Stimulated activated CD4-positive, alpha-beta T cell treated with anti-CD3 and anti-CD28 coated beads, Interleukin-4, amount 100 ng/mL, for 48 hours (primary cell): ENCODE measurements around the gene ATP10A.

Experiments
- DNase-seq, 2 donors: peaks; one replicate each; pipeline ENCODE4 v3.0.0-alpha.2; 2020; ENCODE audit warnings: low read depth in 2 of 2

The ATP10A gene

DNA sequence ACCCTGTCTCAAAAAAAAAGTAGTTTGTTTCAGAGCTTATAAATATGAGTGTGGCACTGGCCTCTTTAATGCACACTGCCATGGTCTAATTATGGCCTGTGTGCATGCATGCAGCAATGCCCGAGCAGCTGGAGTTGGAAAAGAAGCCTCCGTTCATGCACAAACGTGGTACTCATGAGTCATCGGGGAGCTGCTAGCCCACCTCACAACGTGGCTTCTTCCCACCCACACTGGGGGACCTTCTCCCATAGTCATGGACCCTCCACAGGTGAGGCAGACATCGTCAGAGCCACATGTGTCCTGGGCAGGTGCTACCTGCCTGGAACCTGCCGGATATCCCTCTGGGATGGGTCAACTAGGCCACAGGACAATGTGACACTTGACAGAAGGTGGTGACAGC is 66.7 kb downstream of the ATP10A start:
- DNase-seq = no peak

DNA sequence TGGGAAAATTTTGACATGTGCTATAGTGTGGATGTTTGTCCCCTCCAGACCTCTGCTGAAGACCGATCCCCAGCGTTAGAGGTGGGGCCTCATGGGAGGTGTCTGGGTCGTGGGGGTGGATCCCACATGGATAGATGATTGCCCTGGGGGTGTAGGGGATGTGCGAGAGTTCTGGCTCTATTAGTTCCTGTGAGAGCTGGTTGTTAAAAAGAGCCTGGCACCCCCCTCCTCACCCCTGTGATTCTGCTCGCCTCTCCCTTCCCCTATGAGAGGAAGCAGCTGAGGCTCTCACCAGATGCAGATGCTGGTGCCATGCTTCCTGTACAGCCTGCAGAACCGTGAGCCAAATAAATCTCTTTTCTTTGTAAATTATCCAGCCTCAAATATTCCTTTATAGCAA is 67.4 kb downstream of the ATP10A start:
- no peak for DNase-seq

DNA sequence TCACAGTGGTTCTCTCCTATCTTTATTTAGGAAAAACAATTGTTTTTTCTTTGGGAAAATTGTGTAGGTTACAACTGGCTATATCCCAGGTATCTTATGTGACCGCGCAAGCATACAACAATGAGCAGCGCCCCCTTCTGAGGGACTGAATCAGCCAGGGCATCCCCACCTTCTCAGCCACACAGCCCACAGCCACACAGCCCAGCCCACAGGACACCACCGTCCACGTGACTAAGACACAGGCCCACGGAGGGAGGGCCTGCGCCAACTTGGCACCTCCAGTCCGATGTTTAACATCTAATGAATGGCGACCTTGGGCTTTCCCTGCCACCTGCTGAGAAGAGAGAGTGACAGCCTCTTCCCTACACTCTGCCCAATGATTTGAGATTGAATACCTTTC is 68.1 kb downstream of the ATP10A start:
- DNase-seq = no peak

DNA sequence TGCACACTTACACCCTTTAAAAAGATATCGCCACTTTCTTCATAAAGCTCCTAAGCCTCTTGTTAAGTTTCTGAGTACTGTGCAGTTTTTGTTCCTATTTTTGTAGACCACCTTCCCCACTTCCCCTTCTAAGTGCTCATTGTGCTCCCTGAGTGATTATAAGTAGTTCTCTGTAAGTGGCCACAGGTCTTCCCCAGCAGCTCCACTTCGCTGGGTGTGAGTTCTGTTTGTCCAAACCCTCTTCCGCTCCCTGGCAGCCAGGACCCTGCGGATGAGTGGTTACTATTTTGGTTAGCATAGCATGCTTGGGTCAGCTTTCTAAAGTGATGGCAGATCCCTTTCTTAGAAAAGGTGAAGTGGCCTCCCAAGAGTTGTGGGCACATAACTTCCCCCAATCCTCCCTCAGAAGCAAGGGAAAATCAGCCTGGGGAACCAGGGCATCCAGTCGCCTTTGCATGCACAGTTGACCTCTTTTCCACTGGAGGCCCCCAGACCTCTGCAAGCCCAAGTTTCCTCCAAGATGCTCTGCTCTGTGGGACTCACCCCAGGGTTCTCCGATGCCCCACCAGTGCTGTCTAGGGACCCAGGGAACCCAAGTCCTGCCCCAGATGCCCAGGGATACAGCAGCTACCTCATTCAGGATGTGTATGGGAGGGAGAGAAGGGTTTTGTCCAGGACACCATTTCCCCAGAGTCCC is 69.6 kb downstream of the ATP10A start:
- no peak for DNase-seq

DNA sequence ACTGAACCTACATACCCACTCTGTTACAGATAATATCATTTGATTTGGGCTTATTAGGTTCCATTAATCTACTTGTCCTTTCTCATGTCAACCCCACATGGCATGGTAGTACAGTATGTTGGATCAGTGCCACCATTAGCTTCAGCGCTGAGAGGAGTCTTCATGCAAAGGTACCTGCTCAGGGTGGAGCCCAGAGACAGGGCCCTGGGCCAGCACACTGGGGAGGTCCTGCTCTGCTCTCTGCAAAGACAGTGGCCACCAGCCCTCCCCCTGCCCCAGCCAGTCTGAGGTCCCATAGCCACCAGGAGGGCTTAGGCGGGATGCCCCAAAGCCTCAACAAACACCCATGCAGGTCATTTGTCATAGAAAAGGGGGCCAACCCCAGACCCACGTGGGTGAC is 71.0 kb downstream of the ATP10A start:
- no peak for DNase-seq

DNA sequence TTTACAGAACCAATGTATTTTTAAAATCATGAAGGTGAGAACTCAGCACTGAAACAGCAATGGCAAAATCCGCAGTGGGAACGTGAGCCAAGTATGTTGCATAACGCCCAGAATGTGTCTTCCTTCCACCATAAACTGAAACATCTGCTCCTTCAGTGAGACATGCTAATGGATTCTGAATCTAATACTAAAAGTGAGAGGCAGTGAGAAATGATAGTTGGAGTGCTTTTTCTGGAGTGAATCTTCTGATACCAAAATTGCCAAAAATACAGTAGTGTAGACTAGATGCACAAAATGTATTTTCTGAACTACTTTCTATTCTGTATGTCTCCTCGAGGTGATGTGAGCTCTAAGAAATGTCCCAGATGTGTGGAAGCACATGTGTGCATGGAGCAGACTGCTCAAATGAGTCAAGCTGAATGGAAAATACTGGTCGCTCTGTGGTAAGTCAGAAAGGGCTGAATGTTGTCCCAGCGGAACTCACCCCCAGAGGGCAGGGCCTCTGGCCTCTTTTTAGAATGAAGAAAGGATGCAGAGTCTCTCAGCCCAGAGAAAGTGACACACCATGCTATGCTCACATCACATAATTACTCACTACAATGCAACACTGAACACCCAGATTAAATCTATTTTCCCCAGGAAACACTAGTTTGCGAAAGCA is 73.0 kb downstream of the ATP10A start:
- DNase-seq = peak; percentile 41 to 61

DNA sequence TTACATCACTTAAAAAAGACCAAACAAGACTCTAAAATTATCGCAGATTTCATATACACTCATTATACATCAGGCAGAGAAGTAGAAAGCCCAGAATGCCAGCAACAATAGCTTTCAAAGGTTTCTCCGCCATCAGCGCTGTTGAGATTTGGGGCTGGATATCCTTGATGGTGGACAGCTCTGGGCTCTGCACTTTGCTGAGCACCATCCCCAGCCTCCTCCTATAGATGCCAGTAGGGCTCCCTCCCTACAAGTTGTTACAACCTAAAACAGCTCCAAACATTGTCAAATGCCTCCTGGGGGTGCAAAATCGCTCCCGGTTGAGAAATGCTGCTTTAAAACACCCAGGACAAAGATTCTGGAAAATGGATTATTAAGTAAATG is 73.5 kb downstream of the ATP10A start:
- DNase-seq = no peak

DNA sequence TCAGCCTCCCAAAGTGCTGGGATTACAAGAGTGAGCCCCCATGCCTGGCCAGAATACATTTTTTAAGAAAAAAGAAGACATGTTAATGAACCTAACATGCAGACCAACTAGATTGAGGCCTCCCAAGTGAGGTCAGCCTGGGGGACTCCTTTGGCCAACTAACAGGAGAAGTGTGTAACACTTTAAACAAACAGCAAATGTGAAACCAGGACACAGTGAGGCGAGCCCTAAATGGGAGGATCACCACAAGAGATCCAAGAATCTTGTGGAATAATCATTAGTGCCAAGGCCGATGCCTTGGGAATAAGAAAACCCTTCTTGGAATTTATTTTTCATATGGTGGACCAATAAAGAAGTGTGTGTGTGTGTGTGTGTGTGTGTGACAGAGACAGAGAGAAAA is 73.9 kb downstream of the ATP10A start:
- no peak for DNase-seq

DNA sequence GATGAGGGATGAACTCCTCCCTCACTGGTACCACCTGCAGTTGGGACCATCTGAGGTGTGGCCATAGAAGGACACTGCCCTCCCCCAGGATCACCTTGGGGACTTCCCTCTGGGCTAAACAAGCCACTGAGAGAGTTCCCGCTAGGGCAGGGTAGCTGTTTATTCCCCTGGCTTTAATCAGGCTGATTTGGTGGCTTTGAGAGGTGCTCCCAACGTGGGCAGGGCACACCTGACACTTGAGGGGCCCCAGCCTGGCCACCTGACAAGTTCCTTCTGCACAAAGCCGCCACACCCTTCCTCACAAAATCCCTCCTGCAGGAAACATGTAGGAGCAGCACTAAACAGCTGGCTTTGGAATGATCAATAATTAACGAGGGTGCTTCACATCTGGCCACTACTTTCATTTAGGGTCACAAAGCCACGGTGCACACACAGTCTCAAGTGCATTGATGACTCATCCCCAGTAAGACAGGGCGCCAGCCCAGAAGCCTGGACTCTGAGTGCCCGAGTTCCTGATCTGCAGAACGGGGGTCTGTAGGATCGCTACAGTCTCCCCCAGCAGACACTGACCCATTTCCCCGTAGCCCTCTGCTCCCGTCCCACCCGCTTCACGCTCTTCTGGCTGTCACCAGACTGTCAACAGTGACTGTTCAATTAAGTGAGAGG is 75.1 kb downstream of the ATP10A start:
- no peak for DNase-seq

DNA sequence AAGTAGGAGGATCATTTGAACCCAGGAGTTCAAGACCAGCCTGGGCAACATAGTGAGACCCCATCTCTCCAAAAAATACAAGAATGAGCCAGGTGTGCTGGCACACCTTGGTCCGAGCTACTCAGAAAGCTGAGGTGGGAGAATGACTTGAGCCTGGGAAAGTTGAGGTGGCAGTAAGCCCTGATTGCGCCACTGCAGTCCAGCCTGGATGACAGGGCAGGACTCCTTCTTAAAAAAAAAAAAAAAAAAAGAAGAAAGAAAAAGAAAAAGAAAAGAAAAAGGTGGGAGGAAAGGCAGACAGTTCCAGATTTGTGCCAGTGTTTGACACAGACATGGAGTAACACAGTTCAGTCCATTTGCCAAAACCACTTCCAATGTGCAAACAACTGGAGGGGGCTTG is 75.7 kb downstream of the ATP10A start:
- no peak for DNase-seq

DNA sequence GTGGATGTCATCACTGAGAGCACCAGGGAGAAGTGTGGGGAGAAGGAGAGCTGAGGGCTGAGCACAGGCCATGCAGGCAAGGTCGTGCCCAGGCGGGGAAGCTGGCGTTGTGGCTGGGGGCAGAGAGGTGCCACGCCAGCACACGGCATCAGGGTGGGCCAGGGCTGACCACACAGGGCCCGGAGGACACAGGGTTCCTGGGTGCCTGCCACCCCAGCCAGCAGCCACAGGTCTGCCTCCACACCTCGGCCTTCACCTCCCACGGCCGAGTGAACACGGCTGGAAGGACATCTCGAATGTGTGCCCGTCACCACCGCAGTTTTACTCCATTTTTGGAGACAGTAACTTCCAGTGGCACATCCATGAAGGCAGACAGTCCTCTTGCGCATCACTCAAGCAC is 77.1 kb downstream of the ATP10A start:
- DNase-seq = no peak

DNA sequence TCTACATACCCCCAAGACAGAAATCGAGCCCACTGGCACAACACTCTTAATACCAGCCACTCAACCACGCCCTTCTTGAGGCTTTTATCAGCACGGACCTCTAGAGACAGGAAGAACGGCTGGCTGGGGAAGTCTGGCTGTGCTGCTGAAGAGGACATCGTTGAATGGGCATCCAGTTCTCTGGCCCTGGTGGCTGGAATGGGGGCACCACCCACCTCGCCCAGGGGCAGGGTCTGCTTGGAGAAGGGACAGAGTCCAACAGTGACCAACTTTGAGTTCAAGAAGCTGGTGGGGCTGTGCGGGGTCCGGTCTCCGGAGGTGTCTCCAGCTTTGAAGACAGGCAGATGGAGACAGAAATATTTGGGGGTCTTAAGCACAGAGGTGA is 77.5 kb downstream of the ATP10A start:
- DNase-seq = no peak

DNA sequence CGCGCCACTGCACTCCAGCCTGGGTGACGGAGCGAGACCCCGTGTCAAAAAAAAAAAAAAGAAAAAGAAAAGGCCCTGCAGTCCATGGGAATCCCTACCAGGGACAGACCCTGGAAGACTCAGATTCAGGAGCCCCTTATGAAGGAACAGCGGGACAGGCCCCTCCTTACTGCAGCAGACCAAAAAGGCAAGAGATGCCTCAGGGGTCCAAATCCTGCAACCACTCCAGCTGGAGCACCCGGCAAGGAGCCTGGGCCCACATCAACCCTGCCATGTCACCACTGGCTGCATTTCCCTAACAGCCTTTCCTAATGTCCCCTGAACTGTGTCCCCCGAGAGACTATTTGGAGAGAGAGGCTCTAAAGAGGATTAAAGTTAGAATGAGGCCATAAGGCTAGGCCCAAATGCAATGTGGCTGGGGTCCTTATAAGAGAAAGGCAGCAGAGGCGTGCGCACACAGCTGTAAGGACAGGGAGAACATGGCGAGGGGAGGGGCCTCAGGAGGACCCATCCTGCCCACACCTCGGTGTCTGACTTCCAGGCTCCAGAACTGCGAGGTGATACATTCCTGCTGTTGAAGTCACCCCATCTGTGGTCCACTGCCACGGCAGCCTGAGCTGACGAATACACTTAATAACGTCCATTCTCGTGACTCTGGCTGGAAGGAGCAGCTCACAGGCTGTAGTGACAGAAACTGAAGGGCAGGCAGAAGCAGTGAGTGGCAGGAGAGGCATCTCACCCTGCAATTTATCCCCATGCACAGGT is 78.1 kb downstream of the ATP10A start:
- no peak for DNase-seq

DNA sequence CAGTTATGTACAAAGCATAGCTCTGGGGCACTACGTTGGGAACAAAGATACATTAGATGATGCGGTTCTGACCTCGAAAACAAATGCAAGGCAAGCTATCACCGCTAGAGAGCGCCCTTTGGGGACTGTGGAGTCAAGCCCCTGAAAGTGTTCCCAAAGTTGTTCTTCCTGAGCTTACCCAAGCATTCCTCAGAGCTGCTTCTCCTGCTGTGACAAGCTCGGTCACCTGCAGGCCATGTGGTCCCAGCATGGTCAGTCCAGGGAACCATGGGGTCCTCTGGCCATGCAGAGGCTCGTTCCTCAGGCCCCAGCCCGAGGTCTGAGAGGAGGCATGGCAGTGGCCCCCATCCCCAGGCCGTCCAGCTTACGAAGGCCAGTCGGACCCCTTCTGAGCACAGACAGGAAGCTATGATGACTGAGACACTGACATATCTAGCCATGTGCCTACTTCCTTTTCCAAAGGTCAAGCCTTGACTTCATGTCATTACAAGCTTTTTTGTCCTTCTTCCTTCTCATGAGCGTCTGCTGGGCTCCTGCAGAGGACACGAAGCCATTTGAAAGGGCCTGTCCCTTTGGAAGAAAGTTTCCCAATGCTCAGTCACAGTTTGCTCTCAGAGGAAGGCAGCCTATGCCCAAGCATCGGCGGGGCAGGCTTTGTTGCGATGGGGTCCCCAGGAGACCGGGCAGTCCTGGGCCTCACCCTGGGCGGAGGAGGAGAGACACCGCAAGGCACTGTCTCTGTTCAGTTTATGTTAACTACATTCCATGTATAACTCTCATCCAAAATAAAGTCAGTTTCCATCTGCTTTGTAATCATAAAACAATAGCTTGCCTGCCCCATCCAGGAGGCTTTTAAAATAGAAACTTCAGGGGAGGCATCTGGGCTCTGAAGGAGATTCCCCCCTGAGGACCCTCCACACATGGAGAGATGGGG is 79.3 kb downstream of the ATP10A start:
- DNase-seq = peak; percentile 22 to 38

DNA sequence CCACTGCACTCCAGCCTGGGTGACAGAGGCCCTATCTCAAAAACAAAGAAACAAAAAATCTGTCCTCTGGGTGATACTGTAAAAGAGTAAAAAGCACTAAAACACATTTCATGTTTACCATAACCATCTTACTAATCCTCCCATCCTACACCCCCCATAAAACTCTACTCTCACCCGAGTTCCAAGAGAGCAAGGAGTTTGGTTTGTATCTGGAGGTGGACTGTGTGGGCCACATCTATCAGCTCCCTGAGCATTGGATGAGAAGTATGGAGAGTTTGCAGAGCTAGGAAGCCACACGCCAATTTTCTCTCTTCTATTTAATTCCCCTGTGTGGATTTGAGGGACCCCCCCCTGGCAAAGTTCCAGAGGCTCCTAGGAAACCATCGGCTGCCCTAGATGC is 80.0 kb downstream of the ATP10A start:
- DNase-seq = no peak

DNA sequence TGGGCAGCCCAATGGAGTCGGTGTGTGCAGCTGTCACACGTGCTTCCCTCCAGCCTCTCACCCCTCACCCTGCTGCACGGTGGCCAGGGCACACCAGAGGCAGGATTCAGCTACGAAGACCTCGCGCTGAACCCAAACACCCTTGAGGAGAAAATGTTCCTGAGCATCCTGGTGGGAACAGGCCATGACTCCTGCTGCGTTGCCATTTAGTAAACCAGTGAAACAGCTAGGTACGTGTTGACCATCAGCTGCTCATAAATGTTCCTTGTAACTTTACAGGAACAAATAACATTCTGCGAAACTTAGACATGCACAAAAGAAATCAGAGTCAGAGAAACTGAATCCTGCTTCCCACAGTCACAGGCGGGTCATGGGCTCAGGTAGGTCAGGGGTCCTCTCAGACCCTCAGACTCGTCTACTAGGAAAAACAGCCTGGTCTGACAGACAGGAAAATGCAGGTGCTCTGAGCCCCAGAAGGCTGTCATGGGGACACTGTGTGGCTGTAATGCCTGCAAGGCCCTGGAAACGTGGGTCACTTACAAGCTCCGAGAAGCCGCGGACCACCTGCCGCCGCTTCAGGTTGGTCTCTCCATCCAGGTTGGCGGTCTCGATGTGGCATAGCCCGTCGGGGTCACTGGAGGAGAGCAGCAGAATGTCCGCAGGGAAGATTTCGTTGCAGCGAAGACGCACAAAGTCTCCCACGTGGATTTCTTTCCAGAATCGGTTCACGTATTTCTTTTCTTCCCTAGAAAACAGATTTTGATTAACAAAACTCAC is 82.5 kb downstream of the ATP10A start:
- DNase-seq = no peak

DNA sequence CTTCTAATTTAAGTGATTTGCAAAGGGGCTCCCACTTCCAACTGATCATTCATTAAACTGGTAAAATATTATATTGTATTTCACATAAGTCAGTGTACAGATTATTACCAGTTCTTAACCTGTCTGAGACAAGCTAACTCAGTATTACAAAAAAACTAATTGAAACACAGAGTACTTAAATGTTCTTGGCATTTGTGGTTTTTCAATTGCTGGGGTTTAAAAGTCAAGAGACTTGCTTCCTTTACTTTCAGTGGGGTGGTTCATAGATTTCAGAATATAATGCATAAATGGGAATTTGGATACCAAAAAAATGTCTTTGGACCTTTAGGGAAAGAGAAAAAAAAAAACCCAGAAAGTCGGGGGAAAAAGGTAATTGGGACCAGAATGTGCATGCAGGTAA is 85.0 kb downstream of the ATP10A start:
- DNase-seq = no peak

DNA sequence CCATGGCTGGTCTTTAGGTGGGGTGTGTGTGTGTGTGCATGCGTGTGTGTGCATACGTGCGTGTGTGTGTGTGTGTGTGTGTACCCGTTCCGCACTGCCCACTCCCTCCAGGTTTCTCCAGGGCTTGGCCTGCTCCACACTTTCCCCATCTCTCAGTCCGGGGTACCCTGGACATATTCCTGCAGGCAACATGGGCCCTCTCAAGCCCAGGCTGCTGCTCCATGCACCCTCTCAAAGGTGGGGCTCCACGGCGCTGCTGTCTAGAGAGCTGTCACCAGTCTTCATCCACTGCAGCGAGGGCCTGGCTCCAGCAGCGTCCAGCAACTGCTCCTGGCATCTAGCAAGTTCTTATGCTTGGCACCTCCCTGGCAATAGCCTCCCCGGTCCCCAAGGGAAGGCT is 86.1 kb downstream of the ATP10A start:
- DNase-seq = no peak

DNA sequence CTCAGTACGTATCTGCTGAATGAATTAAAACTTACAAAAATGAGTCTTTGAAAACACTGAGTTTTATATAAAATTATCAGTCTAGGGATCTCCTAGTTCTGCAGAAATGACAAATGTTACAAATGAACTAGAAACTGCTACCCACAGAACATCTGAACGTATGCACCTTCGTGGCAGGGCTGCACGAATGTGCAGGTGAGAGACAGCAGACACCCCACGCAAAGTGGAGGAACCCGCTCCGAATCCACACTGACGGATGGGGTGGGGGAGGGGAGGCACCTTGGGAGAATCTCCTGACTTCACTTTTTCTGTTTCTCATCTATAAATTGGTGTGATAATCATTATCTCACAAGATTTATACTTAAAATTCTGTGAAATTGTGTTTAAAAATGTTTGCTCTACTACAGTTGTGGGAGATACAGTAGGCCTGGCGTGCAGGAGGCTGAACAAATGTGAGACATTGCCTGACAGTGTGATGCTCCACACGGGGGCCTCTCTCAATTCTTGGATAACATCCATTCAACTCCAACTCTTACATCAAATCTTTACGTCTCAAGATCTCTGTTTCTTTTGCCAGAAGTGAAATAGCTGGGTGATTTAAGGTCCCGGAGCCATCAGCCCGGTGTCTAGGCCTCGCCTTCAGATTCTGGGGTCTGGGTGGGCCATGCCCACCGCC is 86.9 kb downstream of the ATP10A start:
- no peak for DNase-seq

DNA sequence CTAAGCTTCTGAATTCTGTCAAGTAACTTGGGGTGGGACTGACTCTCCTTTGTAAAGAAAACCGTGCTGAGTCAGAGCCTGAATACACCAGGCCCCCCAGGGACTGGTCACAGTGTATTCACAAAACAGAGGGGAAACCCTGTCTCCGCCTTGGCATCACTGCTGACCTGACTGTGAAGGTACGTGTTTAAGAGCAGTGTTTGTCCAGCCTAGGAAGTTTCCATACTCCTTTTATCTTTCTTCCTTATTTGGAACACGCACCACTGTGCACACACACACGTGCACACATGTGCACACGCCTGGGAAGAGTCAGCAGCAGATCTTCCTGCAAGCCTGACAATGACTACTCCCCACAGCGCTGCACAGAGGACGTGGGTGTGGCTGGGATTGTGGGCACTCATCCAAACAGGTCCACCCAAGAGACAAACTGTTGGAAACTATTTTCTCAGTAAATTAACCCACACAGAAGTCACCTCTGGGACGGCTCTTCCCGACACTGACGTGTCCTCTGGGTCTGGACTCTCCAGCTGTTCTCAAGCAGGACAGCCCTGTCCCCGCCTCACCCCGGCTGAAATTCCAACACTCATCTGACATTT is 87.7 kb downstream of the ATP10A start:
- DNase-seq = no peak
